NAMALWA (cell line): Measurements from ENCODE around the gene MTMR2.
A peak's percentile ranks its signal among the peaks of the same experiment; 100 is the strongest.
"Not testable (repeated sequence)": the region's sequence is repeated elsewhere in the genome, so short reads cannot be mapped to it uniquely, and the experiment has no call there.

Experiments
- DNase-seq: peaks from one replicate; pipeline ENCODE4 v3.0.0-alpha.2; 2015; ENCODE audit warnings: low spot score

MTMR2 gene

GRCh38 chr11:95816037-95816436 is 107.9 kb downstream of the MTMR2 start:
- peak; percentile 10 for DNase-seq

GRCh38 chr11:95811052-95811451 is 112.9 kb downstream of the MTMR2 start:
- not testable (repeated sequence) for DNase-seq

GRCh38 chr11:95806464-95806863 is 117.4 kb downstream of the MTMR2 start:
- DNase-seq: not testable (repeated sequence)

- no peak for DNase-seq
Observed at GRCh38 chr11:95805869-95806268, 118.0 kb downstream of the MTMR2 start.

- DNase-seq: no peak
Observed at GRCh38 chr11:95803973-95804372, 119.9 kb downstream of the MTMR2 start.

- no peak for DNase-seq
Observed at GRCh38 chr11:95802806-95803205, 121.1 kb downstream of the MTMR2 start.

GRCh38 chr11:95800438-95800837 is 123.5 kb downstream of the MTMR2 start:
- no peak for DNase-seq

GRCh38 chr11:95799546-95799945 is 124.4 kb downstream of the MTMR2 start:
- DNase-seq: no peak

- DNase-seq: no peak
Observed at GRCh38 chr11:95796501-95796900, 127.4 kb downstream of the MTMR2 start.

GRCh38 chr11:95795627-95796295 is 128.1 kb downstream of the MTMR2 start:
- DNase-seq: no peak

GRCh38 chr11:95794086-95794485 is 129.8 kb downstream of the MTMR2 start:
- no peak for DNase-seq

- DNase-seq: no peak
Observed at GRCh38 chr11:95793116-95793515, 130.8 kb downstream of the MTMR2 start.

GRCh38 chr11:95792700-95793099 is 131.2 kb downstream of the MTMR2 start:
- DNase-seq: no peak

GRCh38 chr11:95792200-95792599 is 131.7 kb downstream of the MTMR2 start:
- DNase-seq: no peak

GRCh38 chr11:95791709-95792033 is 132.2 kb downstream of the MTMR2 start:
- DNase-seq: no peak

- DNase-seq: peak; percentile 73
Observed at GRCh38 chr11:95790933-95791708, 132.8 kb downstream of the MTMR2 start.

- DNase-seq: peak; percentile 99
Observed at GRCh38 chr11:95790123-95790932, 133.6 kb downstream of the MTMR2 start, which contains the start of gene CEP57. Gene CEP57, plus strand, starts transcription at chr11:95790498. Its CDS starts 201 bp downstream, at chr11:95790699.

- DNase-seq: peak; percentile 99
Observed at GRCh38 chr11:95789506-95790122, 134.3 kb downstream of the MTMR2 start, which contains the start of gene FAM76B. Gene FAM76B, minus strand, starts transcription at chr11:95789782. Its CDS starts 304 bp downstream, at chr11:95789478.

- peak; percentile 83 for DNase-seq
Observed at GRCh38 chr11:95788921-95789505, 134.9 kb downstream of the MTMR2 start.
